Activated CD8-positive, alpha-beta memory T cell treated with anti-CD3 and anti-CD28 coated beads, Interleukin-2, amount 50 U/mL, for 4 hours (primary cell): ENCODE data around the gene NARS2.
"Not testable (repeated sequence)": the region's sequence is repeated elsewhere in the genome, so short reads cannot be mapped to it uniquely, and the experiment has no call there.

Experiments
- DNase-seq: peaks from one replicate; pipeline ENCODE4 v3.0.0-alpha.2; 2020

NARS2 gene

GRCh38 chr11:78540256-78540655 is 34.4 kb downstream of the NARS2 start:
- DNase-seq = no peak

GRCh38 chr11:78539506-78539905 is 35.2 kb downstream of the NARS2 start:
- no peak for DNase-seq

GRCh38 chr11:78536933-78537332 is 37.7 kb downstream of the NARS2 start:
- no peak for DNase-seq

GRCh38 chr11:78535920-78536319 is 38.7 kb downstream of the NARS2 start:
- DNase-seq = no peak

DNA sequence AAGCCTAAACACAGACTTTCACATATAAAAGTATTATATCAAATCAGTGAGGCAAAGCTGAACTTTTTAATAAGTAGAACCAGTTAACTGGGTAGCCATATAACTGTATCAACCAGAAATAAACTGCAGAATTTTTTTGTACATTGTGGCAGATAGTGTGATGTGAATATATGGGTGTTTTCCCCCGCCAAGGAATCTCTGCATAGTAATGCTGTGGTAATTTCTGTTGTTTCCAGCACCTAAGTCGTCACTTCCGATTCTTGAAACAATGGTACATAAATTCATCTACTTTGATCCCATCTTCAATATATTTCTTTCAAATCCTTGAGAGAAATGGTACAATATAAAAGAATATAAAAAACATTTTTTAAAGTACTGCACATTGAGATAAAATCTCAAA is 39.6 kb downstream of the NARS2 start:
- DNase-seq = no peak

DNA sequence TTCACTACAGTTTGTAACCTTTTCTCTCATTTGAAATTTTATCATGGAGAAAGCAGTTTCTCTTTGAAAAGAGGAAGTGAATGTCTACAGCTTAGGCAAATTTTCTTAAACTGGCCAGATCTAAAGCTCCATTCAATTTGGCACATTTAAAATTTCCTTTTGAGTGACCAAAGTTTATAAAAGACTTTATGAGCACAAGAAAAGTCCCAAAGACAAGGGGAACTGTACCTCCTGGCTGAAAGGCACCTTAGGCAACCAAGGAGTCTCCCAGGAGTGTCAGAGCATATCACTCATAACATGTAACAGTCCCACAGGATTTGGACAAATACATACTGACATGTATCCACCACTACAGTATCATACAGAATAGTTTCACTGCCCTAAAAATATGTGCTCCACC is 41.3 kb downstream of the NARS2 start:
- DNase-seq = no peak

DNA sequence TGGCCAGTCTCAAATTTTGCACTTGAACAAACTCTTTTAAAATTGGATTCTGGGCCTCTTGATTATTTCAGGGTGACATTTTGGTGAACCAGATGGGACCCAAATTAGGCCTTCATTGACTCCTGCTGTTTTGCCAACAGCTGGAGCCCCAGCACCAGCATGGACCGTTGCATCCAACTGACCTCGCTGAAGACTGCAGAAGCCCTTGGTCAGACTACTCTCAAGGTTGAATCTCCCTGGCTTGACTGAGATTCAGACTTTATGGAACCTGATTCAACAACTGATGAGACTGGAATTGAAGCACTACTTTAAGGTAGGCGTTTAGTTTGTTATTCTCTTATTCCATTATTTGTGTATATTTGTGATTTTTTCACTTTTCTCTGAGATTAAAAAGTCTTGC is 41.7 kb downstream of the NARS2 start:
- no peak for DNase-seq

DNA sequence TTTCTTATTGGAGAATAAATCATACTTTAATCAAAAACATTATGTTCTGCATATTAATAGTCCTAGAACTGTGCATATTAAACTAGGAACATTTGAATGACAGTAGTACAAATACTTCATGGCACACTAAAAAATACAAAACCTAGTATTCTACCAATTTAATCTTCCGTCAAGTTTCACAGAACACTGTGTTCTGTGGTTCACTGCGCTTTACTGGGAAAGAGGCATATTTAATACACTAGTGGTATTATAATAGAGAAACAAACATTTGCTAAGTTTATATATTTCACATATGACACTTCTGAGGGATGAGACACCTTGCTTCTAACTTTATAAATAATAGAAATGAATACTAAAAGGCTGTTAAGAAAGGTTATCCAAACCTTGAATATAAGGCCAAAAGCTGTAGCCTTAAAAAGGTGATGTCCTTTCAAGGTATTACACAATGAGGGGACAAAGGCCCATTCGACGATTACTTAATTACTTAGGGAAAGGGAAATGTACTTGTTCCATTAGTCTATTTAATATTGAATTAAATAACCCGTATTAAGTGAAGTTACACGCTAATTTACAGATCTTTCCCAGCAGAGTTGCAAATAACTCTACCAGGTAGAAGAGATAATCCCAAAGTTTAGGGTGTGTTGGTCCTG is 48.0 kb downstream of the NARS2 start:
- no peak for DNase-seq

DNA sequence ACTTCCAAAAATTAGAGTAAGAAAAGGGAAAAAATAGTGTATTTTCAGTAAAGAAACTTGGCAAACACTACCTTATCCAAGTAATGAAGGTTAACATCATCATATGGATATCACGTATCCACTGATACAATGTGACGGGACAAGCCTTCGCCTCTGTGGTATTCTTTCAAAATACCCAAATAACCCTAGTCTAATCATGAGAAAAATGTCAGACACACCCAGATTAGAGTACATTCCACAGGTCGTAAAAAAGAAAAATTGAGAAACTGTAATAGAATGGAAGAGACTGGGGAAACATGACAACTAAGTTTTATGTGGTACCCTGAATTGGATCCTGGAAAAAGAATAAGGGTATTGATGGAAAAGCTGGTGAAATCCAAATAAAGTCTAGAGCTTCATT is 48.9 kb downstream of the NARS2 start:
- DNase-seq = no peak

DNA sequence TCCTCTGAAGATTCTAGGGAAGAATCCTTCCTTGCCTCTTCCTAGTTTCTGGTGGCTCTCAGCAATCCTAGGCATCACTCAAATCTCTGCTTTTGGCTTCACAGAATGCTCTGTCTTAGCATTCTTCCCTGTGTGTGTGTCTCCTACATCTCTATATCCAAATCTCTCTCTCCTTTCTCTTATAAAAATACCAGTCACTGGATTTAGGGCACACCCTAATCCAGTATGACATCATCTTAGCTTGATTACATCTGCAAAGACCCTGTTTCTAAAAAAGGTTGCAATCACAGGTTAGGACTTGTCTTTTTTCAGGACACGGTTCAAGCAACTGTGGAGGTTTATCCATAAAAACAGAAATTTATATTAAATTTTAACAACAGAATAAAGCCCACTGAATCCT is 54.4 kb downstream of the NARS2 start:
- no peak for DNase-seq

GRCh38 chr11:78516281-78516680 is 58.4 kb downstream of the NARS2 start:
- DNase-seq = no peak

- DNase-seq = no peak
Measured at GRCh38 chr11:78514922-78515502, 59.7 kb downstream of the NARS2 start.

DNA sequence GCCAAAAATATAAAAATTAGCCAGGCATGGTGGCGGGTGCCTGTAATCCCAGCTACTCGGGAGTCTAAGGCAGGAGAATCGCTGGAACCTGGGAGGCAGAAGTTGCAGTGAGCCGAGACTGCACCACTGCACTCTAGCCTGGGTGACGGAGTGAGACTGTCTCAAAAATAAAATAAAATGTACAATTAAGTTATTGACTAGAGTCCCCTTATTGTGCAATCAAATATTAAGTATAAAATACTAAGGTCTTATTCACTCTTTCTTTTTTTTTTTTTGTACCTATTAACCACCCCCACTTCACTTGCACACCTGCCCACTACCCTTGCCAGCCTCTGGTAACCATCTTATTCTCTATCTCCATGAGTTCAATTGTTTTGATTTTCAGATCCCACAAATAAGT is 61.6 kb downstream of the NARS2 start:
- DNase-seq = not testable (repeated sequence)

DNA sequence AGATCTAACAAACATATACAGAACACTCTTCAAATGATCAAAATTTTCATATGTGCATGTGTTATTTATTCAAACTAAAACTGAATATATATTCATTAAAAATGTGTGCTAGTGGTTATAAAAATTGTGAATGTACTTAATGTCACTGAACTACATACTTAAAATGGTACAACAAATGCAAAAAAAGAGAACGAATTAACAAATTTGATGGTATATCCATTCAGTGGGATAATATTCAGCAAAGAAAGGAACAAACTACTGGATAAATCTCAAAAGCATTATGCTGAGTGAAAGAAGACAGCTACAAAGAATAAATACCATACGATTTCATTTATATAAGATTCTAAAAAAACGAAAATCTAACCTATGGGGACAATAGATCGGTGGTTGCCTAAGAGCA is 64.1 kb downstream of the NARS2 start:
- no peak for DNase-seq

DNA sequence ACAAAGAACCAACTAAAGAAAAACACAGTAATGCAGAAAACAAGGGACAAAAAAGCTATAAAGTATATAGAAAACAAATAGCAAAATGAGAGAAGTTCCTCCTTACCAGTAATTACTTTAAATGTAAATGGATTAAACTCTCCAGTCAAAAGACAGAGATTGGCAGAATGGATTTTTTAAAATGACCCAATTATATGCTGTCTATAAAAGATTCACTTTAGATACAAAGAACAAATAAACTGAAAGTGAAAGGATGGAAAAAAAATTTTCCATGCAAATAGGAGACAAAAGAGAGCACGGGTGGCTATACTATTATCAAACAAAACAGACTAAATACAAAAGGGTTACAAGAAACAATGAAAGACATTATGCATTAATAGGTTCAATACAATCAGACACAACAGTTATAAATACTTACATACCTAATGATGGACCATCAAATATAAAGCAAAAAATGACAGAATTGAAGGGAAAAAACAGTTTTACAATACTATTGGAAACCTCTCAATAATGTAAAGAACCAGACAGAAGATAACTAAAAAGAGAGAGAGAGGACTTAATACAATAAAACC is 64.6 kb downstream of the NARS2 start:
- no peak for DNase-seq

GRCh38 chr11:78504708-78505107 is 70.0 kb downstream of the NARS2 start:
- DNase-seq = no peak

DNA sequence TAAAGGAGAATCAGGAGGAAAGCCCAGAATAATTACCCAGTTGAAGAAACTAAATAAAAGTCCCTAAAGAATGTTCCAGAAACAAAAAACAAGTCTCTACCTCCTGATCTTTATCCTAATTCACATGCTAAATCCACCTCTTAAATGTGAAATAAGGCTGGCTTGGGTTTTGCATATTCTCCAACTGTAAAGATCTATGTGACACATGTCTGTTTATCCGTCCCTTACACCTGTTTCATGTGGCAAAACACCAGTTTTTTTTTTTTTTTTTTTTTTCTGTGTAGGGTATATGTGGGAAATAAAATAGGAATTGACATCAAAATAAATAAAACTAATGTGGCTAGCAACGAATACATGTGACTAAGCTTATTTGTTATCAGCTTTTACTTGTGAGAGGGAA is 70.5 kb downstream of the NARS2 start:
- DNase-seq = no peak

DNA sequence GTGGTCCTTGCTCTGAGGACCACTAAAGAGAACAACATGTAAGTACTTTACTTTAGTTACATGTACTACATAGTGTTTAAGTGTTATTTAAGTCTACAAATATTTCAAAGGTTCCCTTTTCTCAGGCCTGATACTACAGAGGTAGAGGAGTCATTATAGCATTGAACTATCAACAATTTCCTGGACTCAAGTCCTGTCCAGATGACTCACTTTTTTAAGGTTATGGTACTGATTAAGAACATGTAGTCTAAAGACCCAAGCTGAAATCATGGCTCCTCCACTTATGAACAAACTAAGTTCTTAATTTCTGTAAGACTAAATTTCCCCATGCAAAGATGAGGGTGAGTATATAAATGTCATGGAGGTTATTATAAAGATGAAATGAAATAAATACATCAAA is 74.7 kb downstream of the NARS2 start:
- no peak for DNase-seq

- no peak for DNase-seq
Measured at GRCh38 chr11:78497293-78497692, 77.4 kb downstream of the NARS2 start.

DNA sequence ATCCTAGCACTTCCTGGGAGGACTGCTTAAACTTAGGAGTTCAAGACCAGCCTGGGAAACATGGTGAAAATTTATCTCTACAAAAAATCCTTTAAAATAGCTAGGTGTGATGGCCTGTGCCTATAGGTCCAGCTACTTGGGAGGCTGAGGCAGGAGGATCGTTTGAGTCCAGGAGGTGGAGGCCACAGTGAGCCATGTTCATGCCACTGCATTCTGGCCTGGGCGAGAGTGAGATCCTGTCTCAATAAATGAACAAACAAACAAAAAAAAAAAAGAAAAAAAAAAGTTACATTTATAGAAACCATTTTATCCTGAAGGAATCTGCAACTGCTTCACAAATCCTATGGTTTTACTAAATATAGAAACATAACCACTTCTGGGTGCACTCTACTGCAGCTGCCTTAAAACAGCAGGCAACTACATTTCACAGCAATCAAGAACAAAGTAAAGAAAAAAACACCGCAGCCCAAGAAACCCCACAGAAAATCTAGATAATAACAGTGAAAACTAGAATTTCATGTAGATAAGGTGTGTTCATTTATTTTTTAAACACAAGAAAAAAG is 81.2 kb downstream of the NARS2 start:
- DNase-seq = no peak

DNA sequence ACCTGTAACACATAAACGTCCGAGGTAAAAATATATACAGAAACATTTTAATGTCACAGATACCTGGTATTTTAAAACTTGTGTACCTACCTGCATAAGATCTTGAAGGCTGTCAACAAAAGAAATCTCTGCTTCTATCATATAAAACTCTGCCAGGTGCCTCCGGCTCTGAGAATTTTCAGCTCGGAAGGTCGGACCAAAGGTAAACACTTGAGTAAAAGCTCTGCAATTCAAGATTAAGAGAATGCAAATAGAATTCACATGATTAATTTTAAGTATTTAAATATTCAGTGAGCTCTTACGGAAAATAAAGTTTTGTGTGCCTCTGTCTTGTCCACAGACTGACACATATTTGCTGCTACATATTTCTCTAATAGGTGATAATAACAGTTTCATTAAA is 81.7 kb downstream of the NARS2 start:
- DNase-seq = no peak

GRCh38 chr11:78489184-78489583 is 85.5 kb downstream of the NARS2 start:
- no peak for DNase-seq

DNA sequence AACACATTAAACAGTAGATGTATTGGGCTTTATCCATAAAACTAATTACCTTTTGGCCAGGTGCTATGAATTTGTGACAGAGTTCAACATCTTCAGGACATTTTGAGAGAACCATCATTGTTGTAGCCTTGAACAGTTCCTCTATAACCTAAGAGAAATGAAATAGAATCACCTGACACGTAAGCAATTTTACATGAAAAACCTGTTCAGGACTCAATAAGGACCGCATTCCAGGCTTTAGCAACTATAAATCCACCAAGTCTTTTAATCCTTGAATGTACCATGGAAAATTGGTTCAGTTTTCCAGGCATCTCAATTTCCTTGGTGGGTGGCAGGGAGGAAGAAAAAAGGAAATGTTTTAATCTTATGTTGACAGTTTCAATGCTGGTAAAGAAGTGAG is 96.1 kb downstream of the NARS2 start:
- no peak for DNase-seq

DNA sequence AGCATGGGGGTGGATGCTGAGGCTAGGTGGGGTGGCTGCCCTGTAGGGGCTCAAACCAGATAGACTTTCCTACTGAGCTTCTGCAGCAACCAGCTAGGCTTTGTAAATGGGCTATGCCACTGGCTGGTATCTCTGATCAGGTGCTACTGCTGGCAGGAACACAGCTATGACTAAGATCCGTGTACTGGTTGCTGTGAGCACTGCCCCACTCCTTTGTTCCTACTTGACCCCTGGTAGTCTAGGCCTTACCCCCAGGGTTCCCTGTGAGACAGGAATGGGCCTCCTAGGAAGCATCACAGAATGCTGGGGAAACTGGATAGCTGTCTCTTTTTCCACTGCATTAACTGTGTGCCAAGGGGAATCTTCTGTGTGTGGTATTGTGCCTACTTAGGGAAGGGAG is 98.6 kb downstream of the NARS2 start:
- DNase-seq = no peak

- no peak for DNase-seq
Measured at GRCh38 chr11:78474451-78474850, 100.2 kb downstream of the NARS2 start.
